ENCODE results near the gene LSM7.

DNA sequence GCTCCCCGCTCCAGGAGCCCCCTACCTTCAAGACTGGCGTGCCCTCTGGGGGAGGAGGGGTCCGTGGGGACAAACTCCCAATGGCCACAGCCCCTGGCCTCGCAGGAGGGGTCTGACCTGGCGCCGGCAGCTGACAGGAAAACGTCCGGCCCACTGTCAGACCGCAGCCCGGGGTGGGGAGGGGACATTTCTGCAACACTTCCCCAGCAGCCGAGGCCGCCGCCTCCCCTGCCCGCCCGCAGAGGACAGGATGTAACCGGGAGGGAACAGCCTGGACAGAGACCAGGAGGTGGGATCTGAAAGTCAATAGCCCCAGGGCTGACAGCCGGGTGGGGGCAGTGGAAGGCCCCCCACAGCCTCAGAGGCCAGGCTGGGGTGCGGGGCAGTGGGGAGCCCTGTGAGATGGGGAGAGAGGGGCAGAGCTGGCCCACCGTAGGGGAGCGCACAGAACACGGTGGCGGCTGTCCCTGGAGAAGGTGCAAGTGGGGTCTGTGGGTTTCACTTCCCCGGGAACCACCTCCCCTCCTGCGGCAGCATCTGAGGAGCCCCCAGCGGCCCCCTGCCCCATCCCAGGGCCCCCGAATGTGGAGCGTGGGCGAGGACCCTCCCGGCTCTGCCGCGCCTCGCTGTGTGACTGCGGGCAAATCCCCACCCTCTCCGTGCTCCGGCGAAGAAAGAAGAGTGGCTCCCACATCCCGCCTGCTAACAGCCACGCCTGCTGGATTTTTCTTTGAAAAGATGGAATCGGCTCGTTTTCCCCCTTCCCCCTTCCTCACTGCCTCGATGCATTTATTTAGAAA is 46.1 kb downstream of the LSM7 start, which contains the start of gene PEAK3:
- TF ChIP-seq, protein P1, sequence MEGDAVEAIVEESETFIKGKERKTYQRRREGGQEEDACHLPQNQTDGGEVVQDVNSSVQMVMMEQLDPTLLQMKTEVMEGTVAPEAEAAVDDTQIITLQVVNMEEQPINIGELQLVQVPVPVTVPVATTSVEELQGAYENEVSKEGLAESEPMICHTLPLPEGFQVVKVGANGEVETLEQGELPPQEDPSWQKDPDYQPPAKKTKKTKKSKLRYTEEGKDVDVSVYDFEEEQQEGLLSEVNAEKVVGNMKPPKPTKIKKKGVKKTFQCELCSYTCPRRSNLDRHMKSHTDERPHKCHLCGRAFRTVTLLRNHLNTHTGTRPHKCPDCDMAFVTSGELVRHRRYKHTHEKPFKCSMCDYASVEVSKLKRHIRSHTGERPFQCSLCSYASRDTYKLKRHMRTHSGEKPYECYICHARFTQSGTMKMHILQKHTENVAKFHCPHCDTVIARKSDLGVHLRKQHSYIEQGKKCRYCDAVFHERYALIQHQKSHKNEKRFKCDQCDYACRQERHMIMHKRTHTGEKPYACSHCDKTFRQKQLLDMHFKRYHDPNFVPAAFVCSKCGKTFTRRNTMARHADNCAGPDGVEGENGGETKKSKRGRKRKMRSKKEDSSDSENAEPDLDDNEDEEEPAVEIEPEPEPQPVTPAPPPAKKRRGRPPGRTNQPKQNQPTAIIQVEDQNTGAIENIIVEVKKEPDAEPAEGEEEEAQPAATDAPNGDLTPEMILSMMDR (IDR thresholded peaks at IDR 0.05; ENCODE audit: insufficient read depth, low read length), result no peak
- TF ChIP-seq POLR2AphosphoS5 (IDR thresholded peaks at IDR 0.05; ENCODE audit: low read depth), result peak; percentile 63; the same call in 1 of the 2 replicates

Data from HL-60 (cell line).